Heart left ventricle (tissue), 13 donors: Measurements from ENCODE around the gene KCNJ16.

Source experiments
- CTCF ChIP-seq, 12 donors: fragments of 200-600 bp; sonication (generic) in 4 of 12; IDR thresholded peaks; one replicate each; pipeline versions ENCODE4 v1.5.0 to v1.8.0; 2018 to 2022; ENCODE audit warnings: antibody characterized with exemption in 12 of 12, mild to moderate bottlenecking in 5 of 12
- POLR2A ChIP-seq, 2 donors: fragments of 450-650 bp; IDR thresholded peaks; one replicate each; pipeline ENCODE4 v1.6.1; 2017; ENCODE audit warnings: antibody characterized with exemption in 2 of 2, mild to moderate bottlenecking in 2 of 2, moderate library complexity in 2 of 2
- donor health status: ischemic (EF 13 %, LVEDD 7.1; RV severe dilation, severe dysfunction).
- donor health status: DM: no; HTN: yes; CAD: no.
- donor health status: DM: no; HTN: no; CAD: no.
- donor health status: ischemic (EF 25% LVEDD 6.9; RV normal size, moderate dysfunction).
- donor health status: ischemic (EF 25% LVEDD 5.7; RV mildly dilated, moderate dysfunction).
- donor health status: ischemic (EF 35%, LVEDD 5.7; RV mildly dilated, moderate dysfunction).
- donor health status: nonischemic (EF 11% LVEDD 7.7; RV severe dilation, severe dysfunction).
- donor health status: DM: yes; HTN: yes; CAD: no.
- donor health status: PGD.
- donor health status: ischemic (EF 29% LVEDD 5.4; RV normal size, mild dysfunction).
- donor health status: nonischemic (EF 23%, LVEDD 6.1; RV moderate dilation, normal function).

GRCh38 chr17:70119545-70119944, 44.5 kb downstream of the KCNJ16 start:
- TF ChIP-seq POLR2A (IDR thresholded peaks at IDR 0.05): no peak
- TF ChIP-seq CTCF (IDR thresholded peaks at IDR 0.05): no peak
